GM19035 (cell line): ENCODE results near the gene TTC1.
"Not testable (repeated sequence)": the region's sequence is repeated elsewhere in the genome, so short reads cannot be mapped to it uniquely, and the experiment has no call there.

ENCODE experiments used
- ATAC-seq: cut with Tn5 transposase; IDR thresholded peaks from one replicate; pipeline ENCODE4 v1.9.1; 2021; ENCODE audit not compliant: unreplicated experiment

TTC1 gene

DNA sequence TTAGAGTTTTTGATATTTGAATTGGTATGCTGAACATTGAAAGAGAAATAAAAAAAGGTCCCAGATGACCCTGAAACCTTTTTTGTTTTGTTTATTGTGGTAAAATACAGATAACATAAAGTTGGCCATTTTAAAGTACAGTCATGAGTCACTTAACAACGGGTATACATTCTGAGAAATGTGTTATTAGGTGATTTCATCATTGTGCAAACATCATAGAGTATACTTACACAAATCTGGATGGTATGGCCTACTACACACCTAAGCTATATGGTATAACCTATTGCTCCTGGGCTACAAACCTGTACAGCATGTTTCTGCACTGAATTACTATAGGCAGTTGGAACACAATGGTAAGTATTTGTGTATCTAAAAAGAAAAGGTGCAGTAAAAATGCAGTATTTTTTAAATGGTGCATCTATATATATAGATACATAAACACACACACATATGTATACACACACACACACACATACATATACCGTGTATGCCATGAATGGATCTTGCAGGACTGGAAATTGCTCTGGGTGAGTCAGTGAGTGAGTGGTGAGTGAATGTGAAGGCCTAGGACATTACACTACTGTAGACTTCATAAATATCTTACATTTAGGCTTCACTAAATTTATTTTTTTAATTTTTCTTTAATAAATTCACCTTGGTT lies 31.0 kb downstream of the TTC1 start:
- no peak for ATAC-seq

- ATAC-seq: no peak
Measured at GRCh38 chr5:160040471-160040835, 31.5 kb downstream of the TTC1 start.

GRCh38 chr5:160042671-160043070 lies 33.7 kb downstream of the TTC1 start:
- no peak for ATAC-seq

DNA sequence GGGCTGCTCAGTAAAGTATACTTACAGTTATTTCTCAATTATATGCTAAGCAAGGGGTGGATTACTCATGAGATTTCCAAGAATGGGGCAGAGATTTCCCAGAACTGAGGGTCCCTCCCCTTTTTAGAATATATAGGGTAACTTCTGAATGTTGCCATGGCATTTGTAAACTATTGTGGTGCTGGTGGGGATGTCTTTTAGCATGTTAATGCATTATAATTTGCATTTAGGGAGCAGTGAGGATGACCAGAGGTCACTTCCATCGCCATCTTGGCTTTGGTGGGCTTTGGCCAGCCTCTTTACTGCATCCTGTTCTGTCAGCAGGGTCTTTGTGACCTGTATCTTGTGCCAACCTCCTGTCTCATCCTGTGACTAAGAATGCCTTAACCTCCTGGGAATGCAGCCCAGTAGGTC lies 35.5 kb downstream of the TTC1 start:
- no peak for ATAC-seq

GRCh38 chr5:160044967-160045366 lies 36.0 kb downstream of the TTC1 start:
- ATAC-seq: no peak

GRCh38 chr5:160047423-160047822 lies 38.5 kb downstream of the TTC1 start:
- ATAC-seq: no peak

GRCh38 chr5:160048131-160048530 lies 39.2 kb downstream of the TTC1 start:
- no peak for ATAC-seq

GRCh38 chr5:160049099-160049498 lies 40.2 kb downstream of the TTC1 start:
- ATAC-seq: no peak

- no peak for ATAC-seq
Measured at GRCh38 chr5:160054047-160054446, 45.1 kb downstream of the TTC1 start.

GRCh38 chr5:160054831-160055230 lies 45.9 kb downstream of the TTC1 start:
- ATAC-seq: no peak

DNA sequence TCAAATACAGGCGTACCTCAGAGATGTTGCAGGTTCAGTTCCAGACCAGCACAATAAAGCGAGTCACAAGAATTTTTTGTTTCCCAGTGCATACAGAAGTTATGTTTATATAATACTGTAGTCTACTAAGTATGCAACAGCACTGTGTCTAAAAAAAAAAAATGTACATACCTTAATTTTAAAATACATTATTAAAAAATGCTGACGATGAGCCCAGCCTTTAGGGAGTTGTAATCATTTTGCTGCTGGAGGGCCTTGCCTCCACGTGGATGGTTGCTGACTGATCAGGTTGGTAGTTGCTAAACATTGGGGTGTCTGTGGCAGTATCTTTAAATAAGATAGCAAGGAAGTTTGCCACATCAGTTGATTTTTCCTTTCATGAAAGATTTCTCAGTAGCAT lies 48.3 kb downstream of the TTC1 start:
- ATAC-seq: no peak

GRCh38 chr5:160060001-160060400 lies 51.1 kb downstream of the TTC1 start:
- ATAC-seq: no peak

GRCh38 chr5:160061770-160062169 lies 52.8 kb downstream of the TTC1 start:
- no peak for ATAC-seq

GRCh38 chr5:160064417-160064810 lies 55.5 kb downstream of the TTC1 start:
- no peak for ATAC-seq

DNA sequence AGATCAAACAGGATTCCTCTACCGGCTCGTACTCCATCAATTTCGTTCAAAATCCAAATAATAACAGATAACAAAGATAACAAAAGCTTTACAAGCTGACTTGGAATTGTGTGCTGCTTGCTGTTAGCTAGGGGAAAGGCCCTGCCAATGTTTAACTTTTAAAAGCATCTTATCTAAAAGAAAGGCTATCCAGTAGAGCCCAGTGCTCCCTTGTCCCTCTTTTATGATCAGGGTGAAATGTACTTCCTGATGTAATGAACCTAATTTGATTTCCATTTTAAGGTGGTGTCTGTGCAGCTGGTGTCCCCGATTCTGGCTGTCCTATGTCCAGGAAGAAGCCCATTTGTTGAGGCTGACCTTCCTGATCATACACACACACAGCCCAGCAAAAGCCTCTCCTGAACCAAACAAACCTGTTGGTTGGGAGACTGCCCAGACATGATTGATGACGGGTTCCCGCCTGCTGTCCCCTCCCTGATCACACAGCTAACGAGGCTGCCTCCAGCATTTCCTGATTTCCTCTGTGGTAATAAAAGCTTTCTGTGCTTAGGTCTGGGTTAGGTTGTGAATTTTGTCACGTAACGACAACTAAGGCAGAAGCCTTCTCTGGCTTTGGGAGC lies 56.2 kb downstream of the TTC1 start:
- ATAC-seq: no peak

DNA sequence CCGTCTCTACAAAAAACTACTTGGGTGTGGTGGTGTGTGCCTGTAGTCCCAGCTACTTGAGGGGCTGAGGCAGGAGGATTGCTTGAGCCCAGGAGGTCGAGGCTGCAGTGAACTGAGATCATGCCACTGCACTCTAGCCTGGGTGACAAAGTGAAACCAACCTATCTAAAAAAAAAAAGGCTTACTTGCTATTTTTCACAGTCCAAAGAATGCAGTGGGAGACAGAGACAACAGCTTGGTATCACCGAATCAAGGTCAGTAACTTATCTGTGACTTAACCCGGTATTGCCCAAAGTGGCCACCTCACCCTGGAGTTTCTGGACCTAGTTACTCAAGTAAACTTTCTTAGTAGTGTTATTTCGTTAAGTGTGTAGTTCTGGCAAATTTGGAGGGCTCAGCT lies 60.2 kb downstream of the TTC1 start:
- not testable (repeated sequence) for ATAC-seq

- no peak for ATAC-seq
Measured at GRCh38 chr5:160071516-160071915, 62.6 kb downstream of the TTC1 start.

DNA sequence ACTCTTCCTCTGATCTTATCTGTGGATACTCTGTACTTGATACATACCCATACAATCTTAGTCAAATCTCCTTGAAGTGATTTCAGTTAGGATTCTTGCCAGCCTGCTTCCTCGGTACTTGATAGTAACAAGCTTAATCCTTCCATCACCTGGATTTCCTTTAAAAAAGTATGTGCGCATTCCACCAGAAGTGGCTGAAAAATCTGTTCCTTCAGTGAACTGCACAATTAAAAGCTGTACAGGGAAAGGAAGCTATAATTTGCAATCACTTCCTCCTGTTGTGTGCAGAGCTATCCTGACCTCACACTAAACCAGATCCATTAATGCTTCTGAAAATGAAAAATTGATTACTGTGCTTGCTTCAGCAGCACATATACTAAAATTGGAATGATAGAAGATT lies 63.0 kb downstream of the TTC1 start:
- no peak for ATAC-seq

DNA sequence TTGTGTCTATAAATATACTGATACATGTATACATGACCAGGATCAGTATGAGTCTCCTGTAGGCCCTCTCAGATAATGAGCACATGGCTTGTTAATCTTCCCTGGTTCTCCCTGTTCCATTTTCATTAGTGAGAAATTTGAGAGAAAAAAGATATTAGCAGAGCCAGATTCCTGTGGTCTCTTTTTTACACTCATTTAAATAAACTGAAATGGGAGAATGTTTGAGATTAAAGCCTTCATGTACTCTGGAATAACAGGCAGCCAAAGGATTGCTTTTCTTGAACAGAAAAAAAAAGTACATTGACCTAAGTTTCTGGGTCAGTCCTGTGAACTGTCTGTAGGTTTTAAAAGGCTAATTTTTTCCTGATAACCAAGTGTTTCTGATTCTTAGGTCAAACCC lies 66.1 kb downstream of the TTC1 start:
- ATAC-seq: no peak

DNA sequence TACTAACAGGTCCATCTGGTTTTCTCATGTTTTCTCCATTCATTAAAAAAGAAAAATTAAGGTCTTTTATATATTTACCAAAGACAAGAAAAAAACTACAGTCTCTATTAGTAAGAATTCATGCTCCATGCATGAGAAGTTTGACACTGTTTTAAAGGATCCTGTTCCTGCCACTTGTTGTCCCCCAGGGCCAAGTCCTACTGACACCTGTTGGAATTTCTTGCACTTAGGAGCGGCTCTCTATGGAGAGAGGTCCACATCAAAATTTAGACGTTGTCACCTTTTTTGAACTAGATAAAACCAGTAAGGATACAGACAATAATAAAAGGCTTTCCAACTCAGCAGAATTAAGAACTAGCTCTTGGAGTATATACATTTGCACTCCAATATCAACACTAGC lies 68.1 kb downstream of the TTC1 start:
- ATAC-seq: no peak

DNA sequence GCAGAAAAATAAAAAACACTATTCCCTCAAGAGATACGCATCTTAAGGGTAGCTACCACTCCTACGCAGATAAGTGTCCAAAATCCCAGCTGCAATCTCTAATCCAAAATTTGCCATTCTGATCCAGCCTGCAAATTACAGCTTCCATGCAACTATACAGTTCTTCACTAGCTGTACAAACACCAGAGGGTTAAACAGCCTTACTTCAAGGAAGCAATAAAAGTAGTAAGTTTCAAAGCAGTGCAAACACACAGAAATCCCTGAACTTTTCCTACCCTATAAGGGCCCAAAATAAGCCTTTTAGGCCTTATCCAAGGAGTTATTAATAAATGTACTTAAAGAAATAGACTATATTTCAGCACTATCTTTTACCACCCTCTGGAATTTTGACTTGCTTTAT lies 70.8 kb downstream of the TTC1 start:
- no peak for ATAC-seq

GRCh38 chr5:160081495-160081894 lies 72.6 kb downstream of the TTC1 start:
- no peak for ATAC-seq
